Body of pancreas (tissue), 4 donors: ENCODE results near the gene SUN5. TPM values are rescaled to one million over a fixed set of nuclear protein-coding genes. Genes with fewer than 3 reads are reported as not detected.
"Not testable (repeated sequence)": the region's sequence is repeated elsewhere in the genome, so short reads cannot be mapped to it uniquely, and the experiment has no call there.

ENCODE experiments used
- ATAC-seq: fragments of 150-250 bp; one replicate; pipeline ENCODE4 v1.9.1; 2016
- DNase-seq, 4 donors: peaks; one replicate each; pipeline ENCODE4 v3.0.0-alpha.2; 2019
- H3K27ac ChIP-seq, 4 donors: fragments of 200-600 bp; sonication (generic); 1 replicate in 3 of 4; 2 replicates in 1 of 4; pipeline versions ENCODE4 v1.5.1 to v1.6.1; 2016 to 2019; ENCODE audit warnings: mild to moderate bottlenecking in 1 of 4, mixed read lengths in 1 of 4, moderate library complexity in 1 of 4
- H3K27me3 ChIP-seq, 2 donors: fragments of 200-600 bp; sonication (generic); one replicate each; pipeline ENCODE4 v1.6.0; 2016; ENCODE audit warnings: mild to moderate bottlenecking in 1 of 2
- H3K36me3 ChIP-seq, 2 donors: fragments of 200-600 bp; sonication (generic); replicated peaks in 1 of 2; 2 replicates each; pipeline ENCODE4 v1.5.1; 2016; ENCODE audit warnings: low read depth in 2 of 2; ENCODE audit not compliant: insufficient read depth in 1 of 2
- H3K4me1 ChIP-seq: fragments of 200-600 bp; sonication (generic); one replicate; pipeline ENCODE4 v1.6.0; 2016
- H3K4me3 ChIP-seq, 2 donors: fragments of 200-600 bp; sonication (generic); 1 replicate in 1 of 2; 2 replicates in 1 of 2; pipeline ENCODE4 v1.5.1; 2016 to 2019
- H3K9me3 ChIP-seq, 3 donors: fragments of 200-600 bp; sonication (generic); 1 replicate in 2 of 3; 2 replicates in 1 of 3; pipeline ENCODE4 v1.5.1; 2016
- CTCF ChIP-seq, 7 experiments: fragments of 450-650 bp in 4 of 7; fragments of 200-600 bp in 3 of 7; sonication (generic) in 3 of 7; IDR thresholded peaks; one replicate each; pipeline ENCODE4 v1.5.1; 2016 to 2019; ENCODE audit warnings: antibody characterized with exemption in 7 of 7
- POLR2A ChIP-seq, 3 donors: fragments of 450-650 bp; IDR thresholded peaks; one replicate each; pipeline ENCODE4 v1.6.1; 2016; ENCODE audit warnings: antibody characterized with exemption in 3 of 3, mild to moderate bottlenecking in 2 of 3
- WGBS, 2 donors: methylation state at CpG; one replicate each; pipeline ENCODE4 v1.1.5; 2017; 5-methylcytosine and 5-hydroxymethylcytosine counted together
- intact Hi-C: fragments of 100-400 bp; cut with DNase I; formaldehyde crosslinking; loops from one replicate; pipeline ENCODE4 v1.15.1; 2023
- total RNA-seq, 2 donors: library from RNA; depleted of rRNA; stranded (reverse); fragments of >200 nt; gene quantifications; one replicate each; pipeline ENCODE4 v1.1.0, GENCODE V29; 2016

SUN5 gene
- total RNA-seq, 2 donors from 2014 or later: not detected

GRCh38 chr20:32960222-32960518 is 44.1 kb downstream of the SUN5 start:
- no peak overlapping the region for H3K27ac ChIP-seq
- no peak for TF ChIP-seq CTCF (IDR thresholded peaks at IDR 0.05)
- no peak for TF ChIP-seq POLR2A (IDR thresholded peaks at IDR 0.05)
- H3K4me3 ChIP-seq: no peak overlapping the region
- intact Hi-C loops: no loop called here
- ATAC-seq (no peak), DNase-seq (no peak)
- no peaks in the 10 kb centered on the region for H3K9me3 ChIP-seq
- no peaks in the 10 kb centered on the region for H3K27me3 ChIP-seq
- H3K36me3 ChIP-seq: no peaks in the 10 kb centered on the region
- no peaks in the 10 kb centered on the region for H3K4me1 ChIP-seq

- WGBS, 2 donors: 71 to 83% methylated on average over 14 of the region's 14 CpGs
- intact Hi-C loops: no loop called here
- no peak for ATAC-seq
- H3K27me3 ChIP-seq: no peaks in the 10 kb centered on the region
- H3K36me3 ChIP-seq: no peaks in the 10 kb centered on the region
- H3K4me3 ChIP-seq: no peak overlapping the region
- no peak overlapping the region for H3K27ac ChIP-seq
- TF ChIP-seq CTCF (IDR thresholded peaks at IDR 0.05) (no peak), POLR2A (IDR thresholded peaks at IDR 0.05) (no peak)
- no peak for DNase-seq
- H3K9me3 ChIP-seq: no peaks in the 10 kb centered on the region
- H3K4me1 ChIP-seq: no peaks in the 10 kb centered on the region
Measured at GRCh38 chr20:32959351-32960221, 44.6 kb downstream of the SUN5 start.

DNA sequence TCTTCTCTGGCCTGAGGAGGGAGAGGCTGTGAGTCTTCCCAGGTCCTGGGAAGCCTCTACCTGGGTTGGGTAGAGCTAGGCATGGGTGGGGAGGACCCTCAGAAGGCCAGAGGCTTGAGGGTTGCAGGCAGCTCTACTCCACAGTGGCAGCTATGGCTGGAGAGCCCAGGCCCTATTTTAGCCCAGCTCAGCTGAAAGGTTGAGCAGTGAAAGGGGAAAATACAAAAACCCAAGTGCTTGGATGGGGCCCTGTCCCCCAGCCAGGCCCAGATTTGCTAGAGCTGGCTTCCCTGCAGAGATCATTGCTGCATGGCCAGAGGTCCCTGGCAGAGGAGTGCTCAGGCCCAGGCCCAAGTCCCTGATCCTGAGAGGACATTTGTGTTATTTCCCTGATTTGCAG is 45.7 kb downstream of the SUN5 start:
- no peak overlapping the region for H3K4me3 ChIP-seq
- TF ChIP-seq POLR2A (IDR thresholded peaks at IDR 0.05) (no peak), CTCF (IDR thresholded peaks at IDR 0.05) (no peak)
- no peak for ATAC-seq
- no peaks in the 10 kb centered on the region for H3K4me1 ChIP-seq
- no peaks in the 10 kb centered on the region for H3K9me3 ChIP-seq
- no peak overlapping the region for H3K27ac ChIP-seq
- H3K27me3 ChIP-seq: no peaks in the 10 kb centered on the region
- H3K36me3 ChIP-seq: no peaks in the 10 kb centered on the region
- no peak for DNase-seq
- intact Hi-C loops: no loop called here

- intact Hi-C loops: no loop called here
- Histone ChIP-seq H3K9me3 (no peaks in the 10 kb centered on the region), H3K27me3 (no peaks in the 10 kb centered on the region), H3K27ac (no peak overlapping the region), H3K36me3 (no peaks in the 10 kb centered on the region), H3K4me3 (no peak overlapping the region), H3K4me1 (no peaks in the 10 kb centered on the region)
- DNase-seq (no peak), ATAC-seq (no peak)
- no peak for TF ChIP-seq CTCF (IDR thresholded peaks at IDR 0.05)
- TF ChIP-seq POLR2A (IDR thresholded peaks at IDR 0.05): no peak
- WGBS, 2 donors: 65 to 71% methylated on average over 5 of the region's 5 CpGs
Measured at GRCh38 chr20:32957459-32957858, 46.8 kb downstream of the SUN5 start.

DNA sequence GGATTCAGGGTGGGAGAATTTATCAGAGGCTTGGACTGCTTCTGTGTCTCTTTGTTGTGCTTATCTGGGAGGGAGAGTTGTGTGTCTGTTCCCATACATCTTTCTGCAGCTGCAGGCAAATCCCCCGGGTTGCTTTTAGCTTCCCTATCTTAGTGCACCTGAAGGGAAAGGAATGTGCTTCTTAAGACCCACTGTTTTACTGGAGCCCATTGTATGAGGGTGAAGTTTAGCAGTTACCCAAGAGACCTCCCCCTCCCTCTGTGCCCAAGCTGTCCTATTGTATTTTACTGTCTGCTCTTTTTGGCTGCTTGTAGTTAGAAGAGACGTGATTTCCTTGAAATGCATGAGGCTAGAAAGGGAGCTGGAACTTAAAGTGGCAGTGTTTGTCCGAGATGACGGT is 53.7 kb downstream of the SUN5 start:
- H3K27ac ChIP-seq, DNase-seq, H3K27me3 ChIP-seq, H3K9me3 ChIP-seq, H3K4me1 ChIP-seq, ATAC-seq, intact Hi-C loops, H3K4me3 ChIP-seq, H3K36me3 ChIP-seq: not testable (repeated sequence)
- WGBS, 2 donors: 5 to 19% methylated on average over 4 of the region's 4 CpGs
